GM18498 (cell line): ENCODE results near the gene TRPC4AP.

Experiments
- ATAC-seq: cut with Tn5 transposase; IDR thresholded peaks from one replicate; pipeline ENCODE4 v1.9.1; 2021; ENCODE audit warnings: mild to moderate bottlenecking, moderate library complexity; ENCODE audit not compliant: unreplicated experiment

Gene TRPC4AP

DNA sequence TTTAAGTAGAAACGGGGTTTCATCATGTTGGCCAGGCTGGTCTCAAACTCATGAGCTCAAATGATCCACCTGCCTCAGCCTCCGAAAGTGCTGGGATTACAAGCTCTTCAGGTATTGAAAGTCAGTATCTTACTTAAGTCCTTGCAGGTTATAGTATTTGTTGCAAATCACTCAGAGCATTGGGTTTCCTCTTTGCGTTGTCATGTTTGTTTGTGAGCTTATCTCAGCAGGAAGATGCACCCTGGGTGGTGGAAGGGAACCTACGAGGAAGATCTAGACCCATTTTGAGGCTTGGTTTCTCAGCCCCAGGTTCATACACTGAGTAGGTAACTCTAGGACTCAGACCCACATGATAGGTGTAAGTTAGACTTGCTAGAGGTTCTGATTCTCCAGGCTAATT is 118.4 kb downstream of the TRPC4AP start:
- ATAC-seq: no peak

DNA sequence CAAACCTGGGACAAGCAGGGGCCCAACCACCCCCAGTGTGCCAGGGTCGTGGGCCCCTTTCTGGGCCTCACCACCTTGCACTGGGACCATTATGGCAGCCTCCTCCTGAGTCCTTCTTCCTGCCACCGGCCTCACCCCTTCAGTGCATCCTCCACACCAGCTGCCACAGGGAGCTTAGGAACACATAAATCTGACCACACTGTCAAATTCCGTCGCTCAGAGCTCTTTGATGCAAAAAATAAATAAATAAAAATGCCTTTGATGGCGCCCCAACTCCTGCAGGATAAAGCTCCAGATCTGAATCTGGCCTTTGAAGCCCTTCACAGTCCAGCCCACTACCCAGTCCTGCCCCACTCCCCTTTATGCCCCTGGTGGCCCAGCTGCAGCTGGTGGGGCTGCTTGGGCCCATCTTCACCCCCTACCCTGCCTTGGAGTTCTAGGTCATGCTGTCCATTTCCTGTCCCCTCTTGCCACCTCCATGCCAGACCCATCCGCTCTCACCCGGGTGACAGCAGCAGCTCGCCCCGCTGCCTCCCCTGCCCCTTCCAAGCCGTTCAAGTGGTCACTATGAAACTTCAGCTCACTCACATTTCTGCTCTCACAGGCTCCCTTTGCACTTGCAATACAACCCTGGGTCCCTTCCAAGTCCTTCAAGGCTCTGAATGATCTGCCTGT is 120.9 kb downstream of the TRPC4AP start:
- no peak for ATAC-seq

DNA sequence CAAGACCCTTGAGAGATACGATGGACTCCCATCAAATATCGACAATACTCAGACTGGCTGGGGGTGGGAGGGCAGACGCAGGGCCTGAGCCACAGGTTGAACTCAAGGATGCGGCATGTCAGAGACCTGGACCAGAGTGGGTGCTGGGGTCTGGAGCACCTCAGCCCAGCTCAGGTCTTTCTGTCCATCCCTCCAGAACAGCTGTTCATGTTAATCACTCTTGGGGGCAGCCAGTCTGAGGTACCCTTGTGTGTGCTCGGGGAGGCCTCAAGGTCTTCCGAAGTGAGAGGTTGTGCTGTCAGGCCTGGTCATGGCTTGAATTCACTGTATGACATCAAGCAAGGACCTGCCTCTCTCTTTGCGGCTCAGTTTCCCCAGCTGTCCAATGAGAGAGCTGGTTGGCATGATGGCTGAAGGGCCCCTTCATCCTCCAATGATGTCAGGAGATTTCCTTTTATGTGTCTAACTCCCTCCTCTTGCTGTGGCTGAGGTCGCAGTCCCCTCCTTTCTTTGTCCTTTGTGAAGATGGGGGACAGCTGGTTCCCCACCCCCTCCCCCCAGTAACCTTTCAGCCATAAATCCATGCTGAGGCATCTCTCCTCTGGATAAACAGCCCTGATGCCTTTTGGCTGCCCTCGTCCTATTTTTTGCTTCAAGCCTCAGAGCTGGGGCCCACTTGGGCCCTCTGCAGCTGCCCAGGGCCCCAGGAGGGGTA is 121.6 kb downstream of the TRPC4AP start:
- ATAC-seq: no peak

DNA sequence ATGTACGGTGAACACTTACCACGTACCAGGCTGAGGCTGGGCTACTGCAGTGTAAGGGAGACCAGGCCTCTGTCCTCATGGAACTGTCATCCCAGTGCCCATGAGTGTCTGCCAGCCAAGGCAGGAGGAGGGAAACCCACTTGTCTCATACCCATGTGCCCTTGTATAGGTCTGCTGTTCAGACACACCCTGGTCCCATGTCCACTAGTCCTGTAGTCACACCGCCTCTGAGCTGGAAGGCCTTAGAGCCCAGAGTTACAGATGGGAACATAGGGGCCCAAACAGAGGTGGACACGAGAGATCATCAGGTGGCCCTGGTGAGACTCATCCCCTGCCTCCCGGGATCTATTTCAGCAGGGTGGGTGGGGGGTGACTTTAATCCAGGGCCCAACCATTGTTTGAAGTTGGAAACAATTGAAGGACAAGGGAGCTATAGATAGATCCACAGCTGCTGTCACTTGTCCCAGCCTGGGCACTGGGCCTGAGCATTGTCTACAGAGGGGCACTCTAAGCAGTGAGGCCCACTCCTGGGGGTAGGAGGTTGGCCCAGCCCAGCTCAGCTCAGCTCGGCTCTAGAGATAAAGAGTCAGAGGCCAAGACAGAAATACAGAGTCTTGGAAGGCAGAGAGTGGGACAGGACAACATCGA is 122.3 kb downstream of the TRPC4AP start:
- no peak for ATAC-seq

DNA sequence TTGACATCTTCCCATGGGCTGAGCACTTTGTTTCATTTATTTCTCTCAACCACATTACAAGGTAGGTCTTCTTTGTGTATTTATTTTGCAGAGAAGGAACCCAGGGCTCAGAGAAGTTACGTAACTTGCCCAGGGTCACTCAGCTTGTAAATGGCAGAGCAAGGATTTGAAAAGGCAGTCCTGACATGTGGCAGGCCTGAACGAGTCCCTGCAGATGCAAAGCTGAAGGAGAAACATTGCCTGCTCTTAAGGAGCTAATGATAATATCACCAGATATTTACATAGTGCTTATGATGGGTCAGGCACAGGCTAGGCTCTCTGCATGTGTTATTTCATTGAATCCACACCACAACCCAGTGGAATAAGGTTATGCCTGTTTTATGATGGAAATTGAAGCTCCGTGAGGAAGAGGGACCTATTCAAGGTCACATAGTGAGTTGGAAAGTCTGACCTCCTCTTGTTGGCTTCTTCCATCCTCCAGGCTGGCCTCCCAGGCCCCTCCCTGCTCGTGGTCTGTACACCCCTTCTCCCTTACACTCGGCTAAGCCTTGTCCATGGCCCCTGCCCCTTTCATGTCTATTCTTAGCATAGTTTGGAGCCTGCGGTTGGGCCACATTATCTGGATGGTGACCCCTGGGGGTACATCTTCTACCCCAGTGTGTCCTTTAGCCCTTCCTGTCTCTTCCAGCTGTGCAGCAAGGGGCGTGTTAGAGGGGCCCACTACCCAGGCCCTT is 124.4 kb downstream of the TRPC4AP start:
- ATAC-seq: no peak

DNA sequence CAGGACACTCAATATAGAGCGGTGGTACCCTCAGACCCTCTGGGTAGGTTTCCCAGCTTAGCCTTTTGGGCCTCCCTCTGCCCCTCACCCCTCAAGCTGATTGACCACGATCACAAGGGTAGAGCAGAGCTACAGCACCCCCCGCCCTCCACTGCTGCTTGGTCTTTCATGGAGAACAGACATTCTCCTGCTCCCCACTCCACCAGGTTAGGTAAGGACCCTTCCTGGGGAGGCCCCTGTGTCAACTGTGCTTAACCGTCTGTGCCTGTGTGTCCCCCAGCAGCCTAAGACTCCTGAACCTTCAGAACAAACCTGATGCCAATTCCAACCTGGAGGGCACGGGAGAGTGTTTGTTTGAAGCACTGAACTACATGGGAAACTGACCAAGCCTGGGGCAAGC is 125.2 kb downstream of the TRPC4AP start:
- no peak for ATAC-seq

DNA sequence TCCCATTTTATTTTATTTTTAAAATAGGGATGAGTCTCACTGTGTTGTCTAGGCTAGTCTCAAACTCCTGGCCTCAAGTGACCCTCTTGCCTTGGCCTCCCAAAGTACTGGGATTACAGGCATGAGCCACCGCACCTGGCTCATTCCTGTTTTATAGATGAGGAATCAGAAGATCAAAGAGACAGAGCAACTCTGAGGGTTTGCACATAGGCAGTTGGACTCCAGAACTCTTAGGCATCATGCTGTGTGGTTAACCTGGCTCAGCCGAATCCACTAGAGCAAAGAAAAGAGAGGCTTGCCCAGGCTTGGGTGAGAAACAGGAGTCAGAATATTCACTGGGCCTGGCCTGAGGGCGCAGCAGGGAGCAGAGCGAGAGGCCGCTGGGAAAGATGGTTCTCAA is 127.6 kb downstream of the TRPC4AP start:
- ATAC-seq: no peak

DNA sequence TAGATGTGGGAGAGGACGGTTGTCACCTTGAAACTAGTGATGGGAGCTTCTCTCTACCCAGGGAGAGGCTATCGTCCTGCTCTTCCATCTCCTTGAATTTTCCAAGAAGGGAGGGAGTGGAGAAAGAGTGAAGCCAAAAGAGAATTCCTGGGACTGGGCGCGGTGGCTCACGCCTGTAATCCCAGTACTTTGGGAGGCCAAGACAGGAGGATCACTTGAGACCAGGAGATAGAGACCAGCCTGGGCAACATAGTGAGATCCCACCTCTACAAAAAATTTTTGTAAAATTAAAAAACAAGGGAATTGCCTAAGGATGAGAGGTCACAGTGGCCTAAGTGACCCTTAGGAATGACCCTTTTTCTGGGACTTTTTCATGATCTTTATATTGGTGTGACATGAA is 128.1 kb downstream of the TRPC4AP start:
- no peak for ATAC-seq

DNA sequence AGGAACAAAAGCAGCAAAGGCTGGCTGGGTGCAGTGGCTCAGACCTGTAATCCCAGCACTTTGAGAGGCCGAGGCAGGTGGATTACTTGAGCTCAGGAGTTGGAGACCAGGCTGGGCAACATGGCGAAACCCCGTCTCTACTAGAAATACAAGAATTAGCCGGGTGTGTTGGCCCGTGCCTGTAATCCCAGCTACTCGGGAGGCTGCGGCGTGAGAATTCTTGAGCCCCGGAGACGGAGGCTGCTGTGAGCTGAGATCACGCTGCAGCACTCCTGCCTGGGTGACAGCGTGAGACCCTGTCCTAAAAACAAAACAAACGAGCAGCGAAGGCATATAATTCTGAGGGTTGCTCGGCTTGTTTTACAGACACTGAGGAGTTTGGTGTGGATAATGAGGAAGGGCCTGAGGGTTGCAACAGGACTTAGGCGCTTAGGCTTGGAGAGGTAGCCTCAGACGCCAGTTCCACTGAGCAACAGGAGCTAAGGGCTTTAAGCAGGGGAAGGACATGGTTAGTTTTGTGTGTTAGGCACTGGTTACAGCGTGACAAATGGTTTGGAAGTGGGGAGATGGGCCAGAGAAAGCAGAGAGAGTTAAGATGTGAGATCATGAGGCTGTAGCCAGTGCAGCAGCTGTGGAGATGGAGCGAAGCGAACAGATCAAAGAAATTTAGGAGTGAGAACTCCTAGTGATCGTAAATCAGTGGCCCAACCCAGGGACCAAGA is 135.7 kb downstream of the TRPC4AP start:
- ATAC-seq: no peak

DNA sequence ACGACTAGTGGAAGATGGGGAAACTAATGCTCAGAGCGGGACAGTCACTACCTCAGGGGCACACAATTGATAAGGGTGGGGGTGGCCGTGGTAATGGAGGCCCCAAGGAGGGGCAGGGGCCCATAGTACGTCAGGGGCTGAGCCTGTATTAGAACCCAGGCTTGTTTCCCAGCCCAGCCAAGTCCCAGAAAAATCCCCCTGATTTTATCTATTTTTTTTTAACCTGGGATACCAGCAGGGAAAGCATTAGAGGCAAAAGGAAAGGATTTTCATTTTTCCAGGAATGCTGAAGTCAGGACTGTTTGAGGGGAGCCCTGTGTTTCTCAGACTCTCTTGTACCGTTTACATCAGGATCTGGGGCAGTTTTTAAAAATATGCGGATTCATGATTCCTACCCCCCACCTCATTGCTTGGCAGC is 136.6 kb downstream of the TRPC4AP start:
- ATAC-seq: no peak

DNA sequence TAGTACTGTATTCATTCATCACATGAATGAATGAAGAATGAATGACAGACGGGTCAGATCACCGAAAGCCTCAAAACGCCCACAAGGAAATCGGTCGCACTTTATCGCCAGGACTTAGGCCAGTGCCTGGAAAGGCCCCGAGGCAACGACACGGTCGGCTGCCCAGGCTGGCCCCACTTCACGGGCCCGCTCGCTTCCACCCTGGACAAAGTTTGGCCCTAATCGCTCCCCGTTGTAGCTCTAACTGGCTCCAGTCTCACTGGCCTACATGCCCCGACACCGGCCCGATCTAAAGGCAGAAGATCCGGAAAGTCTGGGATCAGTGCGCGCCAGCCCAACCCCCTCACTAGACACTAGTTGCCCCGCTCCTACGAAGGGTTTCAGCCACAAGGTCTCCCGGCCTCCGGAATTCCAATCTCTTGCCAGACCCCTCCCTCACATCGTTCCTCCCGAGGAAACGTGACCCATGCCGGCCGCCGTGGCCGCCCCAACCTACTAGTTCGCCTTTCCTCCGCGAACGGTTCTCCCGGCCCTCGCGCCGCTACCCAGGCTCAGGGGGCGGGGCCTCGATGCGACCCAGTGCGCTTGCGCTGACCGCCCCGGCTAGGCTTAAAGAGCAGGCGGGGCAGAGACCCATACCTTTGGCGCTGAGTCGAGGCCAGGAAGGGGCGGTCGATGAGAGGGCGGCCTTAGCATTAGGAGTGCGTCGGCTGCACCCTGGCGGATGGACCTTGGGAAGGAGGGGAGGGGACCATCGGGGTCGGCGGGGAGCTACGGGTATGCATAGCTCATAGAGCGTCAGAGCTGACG is 137.2 kb downstream of the TRPC4AP start, which contains the start of the genes GSS and MYH7B:
TSS of gene GSS (minus strand) at position 576 of the 810 bp plus-strand sequence. CDS start 3,954 bp downstream, outside the sequence.
TSS of gene MYH7B (plus strand) at position 638 of the 810 bp plus-strand sequence. CDS start 22,138 bp downstream, outside the sequence.
- ATAC-seq: peak; percentile 90

DNA sequence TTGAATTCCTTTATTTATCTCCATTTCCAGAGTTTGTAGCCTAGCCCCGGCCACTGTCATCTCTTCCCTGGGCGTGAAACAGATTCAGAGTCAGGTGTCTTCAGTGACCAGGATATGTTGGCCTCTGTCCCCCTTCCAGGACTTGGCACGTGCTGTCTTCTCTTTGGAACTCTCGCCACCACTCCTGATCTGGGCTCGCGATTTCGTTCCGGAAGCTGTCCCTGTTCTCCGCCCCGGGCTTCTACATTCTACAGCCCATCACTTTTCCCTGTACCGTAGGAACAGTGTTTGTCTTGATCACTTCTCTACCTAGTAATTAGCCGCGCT is 137.7 kb downstream of the TRPC4AP start:
- ATAC-seq: no peak

DNA sequence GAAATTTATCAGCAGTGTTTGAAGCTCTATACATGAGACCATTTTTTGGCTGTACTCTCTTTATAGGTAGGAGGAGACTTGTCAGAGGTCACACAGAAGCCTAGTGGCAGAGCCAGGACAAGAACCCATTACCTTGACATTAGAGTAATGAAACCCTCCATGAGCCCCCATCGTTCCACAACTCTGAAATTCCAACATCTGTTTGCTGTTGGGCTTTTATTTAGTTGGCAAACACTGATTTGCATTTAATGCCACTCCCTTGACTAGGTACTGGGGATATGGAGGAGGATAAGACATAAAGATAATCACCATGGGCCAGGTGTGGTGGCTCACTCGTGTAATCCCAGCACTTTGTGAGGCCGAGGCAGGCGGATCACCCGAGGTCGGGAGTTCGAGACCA is 138.6 kb downstream of the TRPC4AP start:
- no peak for ATAC-seq

DNA sequence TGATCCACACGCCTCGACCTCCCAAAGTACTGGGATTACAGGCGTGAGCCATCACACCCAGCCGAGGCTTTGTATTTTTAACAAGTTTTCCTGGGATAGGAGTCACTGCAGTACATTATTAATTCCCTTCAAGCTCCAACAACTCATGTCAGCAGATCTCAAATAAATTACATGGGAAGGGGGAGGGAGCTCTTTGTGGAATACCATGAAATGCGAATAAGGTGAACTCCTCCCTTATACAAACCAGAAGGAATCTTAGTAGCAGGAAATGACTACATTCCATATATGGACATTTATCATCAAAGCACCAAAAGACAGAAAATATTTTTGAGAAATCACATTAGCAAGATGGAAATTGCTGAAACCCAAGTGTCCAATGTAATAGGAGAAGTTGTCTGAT is 139.9 kb downstream of the TRPC4AP start:
- ATAC-seq: no peak
